ENCODE data around the gene TTLL12. TPM values are rescaled to one million over a fixed set of nuclear protein-coding genes. Genes with fewer than 3 reads are reported as not detected.

Gene TTLL12
- total RNA-seq, 4 donors from 2014 or later, result 14.4 to 34.5 (median 25.7) TPM

DNA sequence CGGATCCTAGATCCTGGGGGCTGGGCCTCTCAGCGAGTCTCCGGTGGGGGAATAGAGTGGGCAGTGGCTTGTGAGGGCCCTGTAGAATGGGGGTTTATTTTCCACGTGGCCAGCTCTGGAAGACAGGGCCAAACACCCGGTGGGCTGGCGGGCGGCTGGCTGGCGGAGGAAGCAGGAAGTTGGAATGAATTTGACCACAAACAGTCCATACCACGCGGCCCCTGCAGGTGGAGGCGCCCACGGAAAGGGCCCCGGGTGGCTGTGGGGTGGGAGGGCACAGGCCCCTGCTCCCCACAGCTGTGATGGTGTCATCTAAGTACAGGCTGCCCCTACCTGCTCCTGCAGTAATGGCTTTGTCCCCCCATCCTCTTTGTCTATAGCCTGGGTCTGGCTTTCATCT is 58.8 kb downstream of the TTLL12 start:
- TF ChIP-seq, protein P1, sequence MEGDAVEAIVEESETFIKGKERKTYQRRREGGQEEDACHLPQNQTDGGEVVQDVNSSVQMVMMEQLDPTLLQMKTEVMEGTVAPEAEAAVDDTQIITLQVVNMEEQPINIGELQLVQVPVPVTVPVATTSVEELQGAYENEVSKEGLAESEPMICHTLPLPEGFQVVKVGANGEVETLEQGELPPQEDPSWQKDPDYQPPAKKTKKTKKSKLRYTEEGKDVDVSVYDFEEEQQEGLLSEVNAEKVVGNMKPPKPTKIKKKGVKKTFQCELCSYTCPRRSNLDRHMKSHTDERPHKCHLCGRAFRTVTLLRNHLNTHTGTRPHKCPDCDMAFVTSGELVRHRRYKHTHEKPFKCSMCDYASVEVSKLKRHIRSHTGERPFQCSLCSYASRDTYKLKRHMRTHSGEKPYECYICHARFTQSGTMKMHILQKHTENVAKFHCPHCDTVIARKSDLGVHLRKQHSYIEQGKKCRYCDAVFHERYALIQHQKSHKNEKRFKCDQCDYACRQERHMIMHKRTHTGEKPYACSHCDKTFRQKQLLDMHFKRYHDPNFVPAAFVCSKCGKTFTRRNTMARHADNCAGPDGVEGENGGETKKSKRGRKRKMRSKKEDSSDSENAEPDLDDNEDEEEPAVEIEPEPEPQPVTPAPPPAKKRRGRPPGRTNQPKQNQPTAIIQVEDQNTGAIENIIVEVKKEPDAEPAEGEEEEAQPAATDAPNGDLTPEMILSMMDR (IDR thresholded peaks at IDR 0.05; ENCODE audit: low read depth), result no peak

DNA sequence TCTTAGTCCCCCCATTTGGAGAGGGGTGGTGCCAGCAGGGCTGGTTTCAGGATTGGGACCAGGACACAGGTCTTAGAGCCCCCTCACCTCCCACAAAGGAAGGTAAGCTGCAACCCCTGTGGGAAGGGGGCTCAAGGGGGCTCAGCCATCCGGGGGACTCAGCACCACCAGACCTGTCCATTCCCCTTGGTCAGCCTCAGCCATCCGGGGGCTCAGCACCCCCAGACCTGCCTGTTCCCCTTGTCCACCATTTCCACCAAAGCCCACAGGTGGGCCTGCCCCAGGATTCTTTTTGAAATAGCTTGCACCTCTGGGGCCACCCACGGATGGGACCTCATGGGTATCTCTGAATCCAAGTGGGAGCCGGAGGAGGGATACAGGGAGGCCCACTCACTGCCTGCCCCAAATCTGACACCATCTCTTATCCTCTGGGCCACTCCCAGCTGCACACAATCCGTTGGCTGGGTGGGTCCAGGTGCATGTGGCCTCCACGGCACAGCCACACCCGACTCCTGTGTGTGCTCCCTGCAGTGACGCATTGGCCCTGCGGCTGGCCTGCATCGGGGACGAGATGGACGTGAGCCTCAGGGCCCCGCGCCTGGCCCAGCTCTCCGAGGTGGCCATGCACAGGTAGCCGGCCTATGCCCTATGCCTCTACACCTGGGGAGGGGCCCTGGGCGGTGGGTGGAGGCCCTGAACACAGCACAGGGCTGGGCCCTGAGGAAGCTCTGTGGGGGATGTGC is 59.6 kb downstream of the TTLL12 start:
- TF ChIP-seq, protein P1 (IDR thresholded peaks at IDR 0.05; ENCODE audit: low read depth), result no peak

DNA sequence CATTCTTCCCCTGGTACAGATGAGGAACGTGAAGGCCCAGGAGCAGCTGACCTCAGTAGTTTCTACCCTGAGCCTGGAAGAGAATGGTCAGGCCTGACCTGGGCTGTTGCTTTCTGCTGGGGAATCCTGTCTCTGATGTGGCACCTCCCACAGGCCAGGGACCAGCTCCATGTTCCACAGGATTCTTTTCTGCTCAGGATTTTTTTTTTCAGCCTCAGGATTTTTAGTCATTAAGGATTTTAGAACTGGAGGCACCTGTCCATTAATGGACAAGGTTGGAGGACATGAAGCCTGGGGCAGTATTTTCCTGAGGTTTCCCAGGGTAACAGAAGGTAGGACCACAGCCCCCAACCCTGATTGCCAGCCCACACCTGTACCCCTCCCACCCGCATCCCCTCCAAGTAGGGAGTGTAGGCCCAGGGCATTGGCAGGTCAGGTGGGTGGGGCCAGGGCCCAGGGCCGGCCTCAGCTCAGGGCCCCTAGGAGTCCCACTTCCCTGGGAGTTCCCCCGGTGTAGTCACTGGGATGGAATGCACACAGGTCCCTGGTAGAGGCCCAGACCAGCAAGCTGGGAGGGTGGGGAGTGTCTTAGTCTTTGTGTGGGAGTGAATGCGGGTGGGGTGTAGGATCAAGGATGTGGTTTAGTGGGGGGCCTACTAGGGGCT is 60.3 kb downstream of the TTLL12 start:
- TF ChIP-seq, protein P1 (IDR thresholded peaks at IDR 0.05; ENCODE audit: low read depth), result no peak

DNA sequence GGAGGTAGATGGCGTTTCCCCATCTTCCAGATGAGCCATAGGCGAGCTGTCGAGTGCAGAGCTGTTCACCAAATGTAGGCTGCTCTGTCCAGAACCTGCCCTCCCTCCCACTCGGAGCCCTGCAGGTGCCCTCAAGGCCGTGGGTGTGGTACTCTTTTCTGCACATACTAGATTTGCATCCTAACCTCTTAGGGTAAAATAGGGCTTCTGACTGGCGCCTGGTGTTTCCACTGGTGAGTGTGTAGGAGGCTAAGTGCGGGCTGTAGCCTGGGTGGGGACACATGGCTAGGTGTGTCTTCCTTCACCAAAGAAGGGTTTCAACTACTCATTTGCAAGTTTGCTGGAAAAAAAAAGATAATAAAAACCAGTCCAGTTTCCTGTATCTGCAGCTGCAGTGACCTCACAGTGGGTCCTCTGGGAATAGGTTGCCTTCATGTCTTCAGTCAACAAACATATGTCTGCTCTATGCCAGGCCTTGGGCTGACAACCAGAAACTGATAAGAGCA is 67.9 kb downstream of the TTLL12 start:
- TF ChIP-seq, protein P1 (IDR thresholded peaks at IDR 0.05; ENCODE audit: low read depth), result no peak

DNA sequence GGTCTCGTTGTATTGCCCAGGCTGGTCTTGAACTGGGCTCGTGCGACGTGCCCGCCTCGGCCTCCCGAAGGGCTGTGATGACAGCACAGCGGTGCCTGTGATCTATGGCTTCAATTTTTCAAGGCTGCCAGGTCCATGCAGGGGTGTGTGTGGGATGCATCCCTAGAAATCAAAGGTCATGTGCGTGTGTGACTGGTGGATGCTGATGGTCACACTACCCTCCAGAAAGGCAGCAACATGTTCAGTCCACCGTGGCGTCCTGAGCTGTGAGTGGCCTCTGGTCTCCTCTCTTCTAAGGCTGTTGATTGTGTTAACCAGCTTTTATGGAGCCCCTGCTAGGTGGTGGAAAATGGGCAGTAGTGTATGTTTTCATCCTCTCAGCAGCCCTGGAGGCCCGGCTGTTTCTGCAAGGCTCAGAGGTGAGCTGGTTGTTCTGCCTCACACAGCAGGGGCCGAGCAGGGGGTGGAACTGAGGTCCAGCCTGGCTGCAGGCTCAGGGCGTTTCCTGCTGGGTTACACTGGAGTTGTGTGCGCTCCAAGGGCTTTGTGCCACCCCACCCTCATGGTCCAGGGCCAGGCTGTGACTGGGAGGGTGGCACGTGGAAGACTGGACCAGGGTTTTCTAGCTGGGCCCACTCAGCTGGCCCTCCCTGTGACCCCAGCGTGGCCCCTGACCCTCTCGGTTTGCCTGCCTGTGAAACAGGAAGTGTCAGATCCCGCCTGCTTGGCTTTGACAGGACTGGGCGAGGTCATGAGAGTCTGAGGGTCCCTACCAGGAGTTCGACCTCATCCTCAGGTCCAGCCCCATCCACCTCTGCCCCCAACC is 68.7 kb downstream of the TTLL12 start:
- TF ChIP-seq, protein P1 (IDR thresholded peaks at IDR 0.05; ENCODE audit: low read depth), result no peak

DNA sequence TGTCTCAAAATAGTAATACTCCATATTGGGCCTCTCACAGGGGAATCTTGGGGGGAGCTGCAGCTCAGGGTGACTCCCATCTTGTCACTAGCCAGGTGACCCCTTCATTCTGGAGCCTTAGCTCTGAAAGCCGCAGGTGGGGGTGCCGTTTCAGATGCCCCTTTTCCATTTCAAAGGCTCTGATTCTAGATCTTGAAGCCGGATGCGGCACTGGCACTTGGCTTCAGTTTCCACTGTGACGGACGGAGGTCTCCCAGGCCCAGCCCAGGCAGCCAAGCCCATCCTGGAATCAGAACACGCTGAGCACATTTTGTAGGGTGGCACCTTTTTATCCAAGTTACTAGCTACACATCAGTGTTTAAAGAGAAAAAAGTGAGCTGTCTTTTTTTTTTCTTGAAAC is 70.0 kb downstream of the TTLL12 start:
- TF ChIP-seq, protein P1 (IDR thresholded peaks at IDR 0.05; ENCODE audit: low read depth), result no peak

Other genes with a start within 250 kb of the TTLL12 start
- 10 to 100 TPM; 36.5 to 45.8 (median 39.9) TPM for gene PACSIN2, start 172.0 kb downstream of the TTLL12 start, total RNA-seq
- 1 to 10 TPM; 1.6 to 5.6 (median 4.1) TPM for gene TTLL1, start 97.7 kb downstream of the TTLL12 start, total RNA-seq
- gene BIK, start 76.4 kb downstream of the TTLL12 start, total RNA-seq, result 1 to 10 TPM in 1 of 4 donors, not detected in 3; 1.4 TPM
- 10 to 100 TPM in 3 of 4 donors, 1 to 10 TPM in 1; 6.7 to 27.9 (median 16.6) TPM for gene MCAT, start 43.7 kb downstream of the TTLL12 start, total RNA-seq
- gene TSPO, start 35.6 kb downstream of the TTLL12 start, total RNA-seq, result 100 to 1,000 TPM; 276 to 910 (median 610) TPM
- gene SCUBE1, start 156.2 kb upstream of the TTLL12 start, total RNA-seq, result 1 to 10 TPM in 3 of 4 donors, under 1 TPM in 1; 0.66 to 4.6 (median 1.7) TPM
- not detected for gene MPPED1, start 224.9 kb upstream of the TTLL12 start, total RNA-seq